Measurements from ENCODE around the gene FBXO4. TPM values are rescaled to one million over a fixed set of nuclear protein-coding genes. Genes with fewer than 3 reads are reported as not detected.

Gene FBXO4
- total and polyA plus RNA-seq, 2 of the 8 experiments (the other 6 are each of a cell fraction or from before 2014, with no cell fraction given): 0.60 to 0.88 TPM

DNA sequence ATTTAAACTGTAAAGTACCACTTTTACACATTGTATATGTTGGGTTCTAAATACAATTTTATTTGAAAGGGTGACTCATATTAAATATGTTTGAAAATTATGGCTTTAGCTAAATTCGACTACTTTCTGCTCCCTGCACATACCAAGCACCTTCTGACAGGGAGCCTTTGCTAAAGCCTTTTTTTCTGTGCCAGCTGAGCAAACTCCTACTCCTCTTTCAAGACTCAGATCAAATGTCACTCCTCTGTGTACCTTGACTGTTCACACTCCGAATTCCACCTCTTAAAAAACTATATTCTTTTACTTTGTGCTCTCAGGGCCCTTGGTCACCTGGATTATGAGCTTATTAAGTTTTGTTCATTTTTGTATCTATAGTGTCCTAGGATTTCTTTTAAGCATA, 48.4 kb upstream of the FBXO4 start:
- no peak overlapping the region for H3K4me2 ChIP-seq (ENCODE audit: insufficient read depth in 1 of 2, low read depth in 2 of 2, low read length in 2 of 2)
- CTCF ChIA-PET (ENCODE audit: partially characterized antibody): interaction anchor here (1.2 kb wide), 2 partner anchors 21 to 1140 kb away, joined by 3 to 5 read pairs; no protein-coding TSS in a partner anchor
- no peak for TF ChIP-seq RNF2 (IDR thresholded peaks at IDR 0.05; ENCODE audit: borderline replicate concordance, low read depth, low read length, missing control alignments, poor library complexity, severe bottlenecking)
- no peak for TF ChIP-seq RAD21 (IDR thresholded peaks at IDR 0.05 in 1 of 2, conservative IDR thresholded peaks at IDR 0.05 in 1 of 2; ENCODE audit: low read depth in 2 of 2, low read length in 2 of 2)
- TF ChIP-seq, protein P1, sequence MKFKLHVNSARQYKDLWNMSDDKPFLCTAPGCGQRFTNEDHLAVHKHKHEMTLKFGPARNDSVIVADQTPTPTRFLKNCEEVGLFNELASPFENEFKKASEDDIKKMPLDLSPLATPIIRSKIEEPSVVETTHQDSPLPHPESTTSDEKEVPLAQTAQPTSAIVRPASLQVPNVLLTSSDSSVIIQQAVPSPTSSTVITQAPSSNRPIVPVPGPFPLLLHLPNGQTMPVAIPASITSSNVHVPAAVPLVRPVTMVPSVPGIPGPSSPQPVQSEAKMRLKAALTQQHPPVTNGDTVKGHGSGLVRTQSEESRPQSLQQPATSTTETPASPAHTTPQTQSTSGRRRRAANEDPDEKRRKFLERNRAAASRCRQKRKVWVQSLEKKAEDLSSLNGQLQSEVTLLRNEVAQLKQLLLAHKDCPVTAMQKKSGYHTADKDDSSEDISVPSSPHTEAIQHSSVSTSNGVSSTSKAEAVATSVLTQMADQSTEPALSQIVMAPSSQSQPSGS (IDR thresholded peaks at IDR 0.05; ENCODE audit: low read length): no peak
- TF ChIP-seq, protein P2, sequence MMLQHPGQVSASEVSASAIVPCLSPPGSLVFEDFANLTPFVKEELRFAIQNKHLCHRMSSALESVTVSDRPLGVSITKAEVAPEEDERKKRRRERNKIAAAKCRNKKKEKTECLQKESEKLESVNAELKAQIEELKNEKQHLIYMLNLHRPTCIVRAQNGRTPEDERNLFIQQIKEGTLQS (IDR thresholded peaks at IDR 0.05; ENCODE audit: insufficient read depth, low read depth, low read length): no peak

More for the DNA sequence above, 48.4 kb upstream of the FBXO4 start:
- no peaks in the 10 kb centered on the region for H3K23me2 ChIP-seq (ENCODE audit: low read depth, low read length)
- POLR2A ChIA-PET (ENCODE audit: partially characterized antibody): no interaction called here
- no peak overlapping the region for H3K4ac ChIP-seq (replicated peaks; ENCODE audit: insufficient read length, low read depth, low read length)
- no peak for DNase-seq (ENCODE audit: low read depth in 1 of 2, low spot score in 2 of 2)
- no peak overlapping the region for H3K9ac ChIP-seq (replicated peaks in 1 of 4; ENCODE audit: extremely low read depth in 1 of 4, low read depth in 3 of 4, low read length in 3 of 4)
- H2BK5ac ChIP-seq (ENCODE audit: low read depth, low read length): no peak overlapping the region
- H3K14ac ChIP-seq (ENCODE audit: insufficient read length): no peak overlapping the region
- no peak overlapping the region for H2BK20ac ChIP-seq (ENCODE audit: low read length)
- H3K79me2 ChIP-seq (ENCODE audit: control insufficient read depth in 1 of 2, insufficient read depth in 2 of 2, low read length in 2 of 2): no peaks in the 10 kb centered on the region
- H4K91ac ChIP-seq (replicated peaks; ENCODE audit: insufficient read length, low read length): no peak overlapping the region
- WGBS, 2 experiments (ENCODE audit: extremely low coverage in 1 of 2, insufficient coverage in 1 of 2, insufficient read length in 1 of 2, insufficient replicate concordance in 2 of 2, low coverage in 1 of 2, low lambda C conversion rate in 2 of 2, missing lambda C conversion rate in 1 of 2): 78% methylated on average over 2 of the region's 2 CpGs; no CpG with 5 or more reads in 1 of the 2 experiments
- H3K56ac ChIP-seq (replicated peaks; ENCODE audit: insufficient read length, low read depth, low read length): no peak overlapping the region
- no peak overlapping the region for H4K5ac ChIP-seq (ENCODE audit: insufficient read length, low read depth, low read length)
- H2BK15ac ChIP-seq (ENCODE audit: low read length): no peak overlapping the region
- no peak overlapping the region for H3K4me3 ChIP-seq (ENCODE audit: extremely low read depth in 1 of 4, insufficient read depth in 2 of 4, low read depth in 3 of 4, low read length in 4 of 4)
- no peaks in the 10 kb centered on the region for H3K4me1 ChIP-seq (replicated peaks in 1 of 4; ENCODE audit: control insufficient read depth in 3 of 4, insufficient read depth in 4 of 4, low read length in 3 of 4)
- H4K8ac ChIP-seq (ENCODE audit: extremely low read depth, insufficient read depth, low read length): no peak overlapping the region
- no peaks in the 10 kb centered on the region; a peak in 1 of 7 replicates for H3K27me3 ChIP-seq (replicated peaks in 1 of 4; ENCODE audit: control insufficient read depth in 3 of 4, extremely low read depth in 1 of 4, insufficient read depth in 3 of 4, low read length in 3 of 4)
- no peak overlapping the region for H3K27ac ChIP-seq (ENCODE audit: low read depth, low read length)
- no peaks in the 10 kb centered on the region for H3K79me1 ChIP-seq (ENCODE audit: low read depth, low read length)
- no peak overlapping the region for H2BK12ac ChIP-seq (ENCODE audit: low read depth, low read length)
- no peak overlapping the region for H2AK5ac ChIP-seq (ENCODE audit: low read depth, low read length)
- no peaks in the 10 kb centered on the region for H4K20me1 ChIP-seq (replicated peaks in 1 of 2; ENCODE audit: control insufficient read depth in 1 of 2, insufficient read depth in 2 of 2, low read length in 2 of 2)
- no peak overlapping the region for H3K23ac ChIP-seq (ENCODE audit: insufficient read length)
- no peak overlapping the region for H3K18ac ChIP-seq (ENCODE audit: extremely low read depth, low read length)
- no peak overlapping the region for H2AFZ ChIP-seq (ENCODE audit: low read length)
- no peaks in the 10 kb centered on the region for H3K9me3 ChIP-seq (ENCODE audit: insufficient read depth in 2 of 2, low read depth in 1 of 2, low read length in 1 of 2)
- no peaks in the 10 kb centered on the region for H3K36me3 ChIP-seq (ENCODE audit: control insufficient read depth in 2 of 4, insufficient read depth in 4 of 4, low read length in 3 of 4)
- no peak overlapping the region for H2BK120ac ChIP-seq (replicated peaks; ENCODE audit: low read depth, low read length)
- FAIRE-seq: no peak

Measured in H1 (cell line).